ENCODE data around the gene TTLL4. TPM values are rescaled to one million over a fixed set of nuclear protein-coding genes. Genes with fewer than 3 reads are reported as not detected.

The TTLL4 gene
- 10 to 100 TPM; 22.3 to 36.3 TPM for total RNA-seq
- polyA plus RNA-seq, result 10 to 100 TPM in 1 of 2 donors, 1 to 10 TPM in 1; 1.9 to 28.8 TPM
- long read RNA-seq, donor 1, full-length matches to known transcripts, result 4 of 11 reads
- long read RNA-seq, donor 1, partial matches to known transcripts, result 2 of 11 reads
- long read RNA-seq, donor 1, other reads (novel, unspliced or antisense), result 5 of 11 reads
- long read RNA-seq, donor 2, full-length matches to known transcripts, result 3 of 11 reads
- long read RNA-seq, donor 2, partial matches to known transcripts, result 4 of 11 reads
- long read RNA-seq, donor 2, other reads (novel, unspliced or antisense), result 4 of 11 reads

GRCh38 chr2:218710687-218711549 is at the start of gene TTLL4:
TSS of gene TTLL4 (plus strand) at chr2:218710835. CDS start at chr2:218737677, 26,842 bp downstream.
- Histone ChIP-seq H3K36me3 (ENCODE audit: control insufficient read depth in 1 of 2, insufficient read depth in 2 of 2, low read length in 1 of 2) (no peaks in the 10 kb centered on the region), H3K9me3 (ENCODE audit: control insufficient read depth, low read length) (no peaks in the 10 kb centered on the region)
- intact Hi-C loops (cut with DNase I), result loop anchor here (1.0 to 5.0 kb wide), 3 partner anchors 96 to 136 kb away; no protein-coding TSS in a partner anchor

GRCh38 chr2:218662377-218662776 is 48.3 kb upstream of the TTLL4 start:
- WGBS, 2 donors, result 78 to 79% methylated on average over 7 of the region's 7 CpGs
- peaks cover 4 to 26% of the 10 kb centered on the region in 2 donors for H3K36me3 ChIP-seq (ENCODE audit: control insufficient read depth in 1 of 2, insufficient read depth in 2 of 2, low read length in 1 of 2)
- intact Hi-C loops (cut with DNase I), result no loop called here

More at GRCh38 chr2:218710687-218711549, at the start of gene TTLL4:
- H3K27me3 ChIP-seq (ENCODE audit: control insufficient read depth in 1 of 2, insufficient read depth in 2 of 2, low read length in 1 of 2), result no peaks in the 10 kb centered on the region
- peak; percentile 100 for ATAC-seq (ENCODE audit: low FRiP score)
- no peaks in the 10 kb centered on the region for H3K4me1 ChIP-seq (ENCODE audit: control insufficient read depth in 1 of 2, insufficient read depth in 2 of 2, low read length in 2 of 2)
- peak within 1 kb of the TSS in 1 of 2 donors; percentile 14 for H3K27ac ChIP-seq (ENCODE audit: low read depth in 1 of 2, low read length in 2 of 2)
- H3K4me3 ChIP-seq (ENCODE audit: low read length in 2 of 2), result peak within 1 kb of the TSS; percentile 13 to 45
- 0 to 1% methylated on average over 55 to 74 of the region's 74 CpGs for WGBS, 2 donors
- peak; percentile 99 to 100 for DNase-seq

DNA sequence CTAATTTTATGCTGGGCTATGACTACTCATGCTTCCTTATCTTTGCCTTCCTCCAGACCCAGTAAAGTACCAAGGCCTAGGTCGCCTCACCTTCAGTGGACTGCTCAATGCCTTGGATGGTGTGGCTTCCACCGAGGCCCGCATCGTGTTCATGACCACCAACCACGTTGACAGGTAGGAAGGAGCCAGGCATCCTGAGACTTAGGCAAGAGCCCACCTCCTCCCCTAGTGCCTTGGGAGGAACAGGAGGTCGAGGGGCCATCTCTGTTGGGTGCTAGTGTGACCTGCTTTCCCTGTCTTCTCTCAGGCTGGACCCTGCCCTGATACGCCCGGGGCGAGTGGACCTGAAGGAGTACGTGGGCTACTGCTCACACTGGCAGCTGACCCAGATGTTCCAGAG is 47.8 kb upstream of the TTLL4 start:
- intact Hi-C loops (cut with DNase I), result no loop called here
- no peak for ATAC-seq (ENCODE audit: low FRiP score)
- Histone ChIP-seq H3K9me3 (ENCODE audit: control insufficient read depth, low read length) (no peaks in the 10 kb centered on the region), H3K27ac (ENCODE audit: low read depth in 1 of 2, low read length in 2 of 2) (no peak overlapping the region), H3K4me3 (ENCODE audit: low read length in 2 of 2) (no peak overlapping the region), H3K36me3 (ENCODE audit: control insufficient read depth in 1 of 2, insufficient read depth in 2 of 2, low read length in 1 of 2) (peaks cover 4 to 28% of the 10 kb centered on the region in 2 donors), H3K27me3 (ENCODE audit: control insufficient read depth in 1 of 2, insufficient read depth in 2 of 2, low read length in 1 of 2) (no peaks in the 10 kb centered on the region), H3K4me1 (ENCODE audit: control insufficient read depth in 1 of 2, insufficient read depth in 2 of 2, low read length in 2 of 2) (no peaks in the 10 kb centered on the region)
- no peak for DNase-seq
- WGBS, 2 donors, result 87 to 88% methylated on average over 10 of the region's 10 CpGs

More at GRCh38 chr2:218662377-218662776, 48.3 kb upstream of the TTLL4 start:
- Histone ChIP-seq H3K27ac (ENCODE audit: low read depth in 1 of 2, low read length in 2 of 2) (no peak overlapping the region), H3K9me3 (ENCODE audit: control insufficient read depth, low read length) (no peaks in the 10 kb centered on the region), H3K4me1 (ENCODE audit: control insufficient read depth in 1 of 2, insufficient read depth in 2 of 2, low read length in 2 of 2) (no peaks in the 10 kb centered on the region), H3K4me3 (ENCODE audit: low read length in 2 of 2) (no peak overlapping the region), H3K27me3 (ENCODE audit: control insufficient read depth in 1 of 2, insufficient read depth in 2 of 2, low read length in 1 of 2) (no peaks in the 10 kb centered on the region)
- DNase-seq (no peak), ATAC-seq (ENCODE audit: low FRiP score) (no peak)

GRCh38 chr2:218663901-218664300 is 46.7 kb upstream of the TTLL4 start:
- H3K4me3 ChIP-seq (ENCODE audit: low read length in 2 of 2), result no peak overlapping the region
- WGBS, 2 donors, result 85 to 86% methylated on average over 14 to 15 of the region's 15 CpGs

DNA sequence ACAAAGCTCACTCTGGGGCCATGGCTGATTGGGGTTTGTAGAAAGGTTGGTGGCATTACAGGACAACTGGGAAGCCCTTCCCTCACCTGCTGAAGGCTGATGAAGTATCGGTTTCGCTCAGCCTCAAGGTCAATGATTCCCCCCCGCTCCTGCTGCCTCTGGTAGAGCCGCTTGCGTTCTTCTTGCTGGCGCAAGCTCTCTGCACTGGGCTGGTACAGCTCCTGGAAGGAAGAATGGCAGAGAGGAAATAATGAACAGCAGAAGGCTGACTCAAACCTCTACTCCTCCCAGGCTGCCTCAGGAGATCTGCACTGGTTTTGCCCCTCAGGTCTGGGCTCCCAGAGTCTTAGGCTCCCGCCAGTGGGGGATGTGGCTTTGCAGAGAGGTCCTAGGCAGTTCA is 46.0 kb upstream of the TTLL4 start:
- WGBS, 2 donors, result 94% methylated on average over 7 of the region's 7 CpGs
- DNase-seq, result no peak
- ATAC-seq (ENCODE audit: low FRiP score), result no peak
- intact Hi-C loops (cut with DNase I), result no loop called here
- peaks cover 4 to 29% of the 10 kb centered on the region in 2 donors for H3K36me3 ChIP-seq (ENCODE audit: control insufficient read depth in 1 of 2, insufficient read depth in 2 of 2, low read length in 1 of 2)
- no peak overlapping the region for H3K27ac ChIP-seq (ENCODE audit: low read depth in 1 of 2, low read length in 2 of 2)
- no peaks in the 10 kb centered on the region for H3K4me1 ChIP-seq (ENCODE audit: control insufficient read depth in 1 of 2, insufficient read depth in 2 of 2, low read length in 2 of 2)
- H3K9me3 ChIP-seq (ENCODE audit: control insufficient read depth, low read length), result no peaks in the 10 kb centered on the region
- no peak overlapping the region for H3K4me3 ChIP-seq (ENCODE audit: low read length in 2 of 2)
- no peaks in the 10 kb centered on the region for H3K27me3 ChIP-seq (ENCODE audit: control insufficient read depth in 1 of 2, insufficient read depth in 2 of 2, low read length in 1 of 2)

More at GRCh38 chr2:218663901-218664300, 46.7 kb upstream of the TTLL4 start:
- no peaks in the 10 kb centered on the region for H3K9me3 ChIP-seq (ENCODE audit: control insufficient read depth, low read length)
- intact Hi-C loops (cut with DNase I), result no loop called here
- DNase-seq (no peak), ATAC-seq (ENCODE audit: low FRiP score) (no peak)
- no peak overlapping the region for H3K27ac ChIP-seq (ENCODE audit: low read depth in 1 of 2, low read length in 2 of 2)
- peaks cover 4 to 29% of the 10 kb centered on the region in 2 donors for H3K36me3 ChIP-seq (ENCODE audit: control insufficient read depth in 1 of 2, insufficient read depth in 2 of 2, low read length in 1 of 2)
- no peaks in the 10 kb centered on the region for H3K27me3 ChIP-seq (ENCODE audit: control insufficient read depth in 1 of 2, insufficient read depth in 2 of 2, low read length in 1 of 2)
- H3K4me1 ChIP-seq (ENCODE audit: control insufficient read depth in 1 of 2, insufficient read depth in 2 of 2, low read length in 2 of 2), result no peaks in the 10 kb centered on the region

GRCh38 chr2:218671097-218671653 is 39.5 kb upstream of the TTLL4 start:
- DNase-seq (no peak), ATAC-seq (ENCODE audit: low FRiP score) (no peak)
- peak overlapping the region in 1 of 2 donors; percentile 58 for H3K27ac ChIP-seq (ENCODE audit: low read depth in 1 of 2, low read length in 2 of 2)
- H3K4me1 ChIP-seq (ENCODE audit: control insufficient read depth in 1 of 2, insufficient read depth in 2 of 2, low read length in 2 of 2), result no peaks in the 10 kb centered on the region
- H3K9me3 ChIP-seq (ENCODE audit: control insufficient read depth, low read length), result no peaks in the 10 kb centered on the region
- peak overlapping the region; percentile 38 to 83 for H3K4me3 ChIP-seq (ENCODE audit: low read length in 2 of 2)
- intact Hi-C loops (cut with DNase I), result no loop called here
- WGBS, 2 donors, result 37 to 43% methylated on average over 12 of the region's 12 CpGs
- peaks cover 0 to 6% of the 10 kb centered on the region in 2 donors for H3K36me3 ChIP-seq (ENCODE audit: control insufficient read depth in 1 of 2, insufficient read depth in 2 of 2, low read length in 1 of 2)
- H3K27me3 ChIP-seq (ENCODE audit: control insufficient read depth in 1 of 2, insufficient read depth in 2 of 2, low read length in 1 of 2), result no peaks in the 10 kb centered on the region

GRCh38 chr2:218671654-218672566 is 38.7 kb upstream of the TTLL4 start, which contains the start of the genes RNF25 and STK36:
TSS of gene RNF25 (minus strand) at chr2:218672002. CDS start at chr2:218671970, 32 bp downstream.
TSS of gene STK36 (plus strand) at chr2:218672086. CDS start at chr2:218672830, 744 bp downstream.
- ATAC-seq (ENCODE audit: low FRiP score) (peak; percentile 95), DNase-seq (peak; percentile 90 to 94)
- H3K4me1 ChIP-seq (ENCODE audit: control insufficient read depth in 1 of 2, insufficient read depth in 2 of 2, low read length in 2 of 2), result no peaks in the 10 kb centered on the region
- peak within 1 kb of the TSS in 1 of 2 donors; percentile 58 for H3K27ac ChIP-seq (ENCODE audit: low read depth in 1 of 2, low read length in 2 of 2)
- peak within 1 kb of the TSS; percentile 38 to 83 for H3K4me3 ChIP-seq (ENCODE audit: low read length in 2 of 2)
- peaks cover 0 to 6% of the 10 kb centered on the region in 2 donors for H3K36me3 ChIP-seq (ENCODE audit: control insufficient read depth in 1 of 2, insufficient read depth in 2 of 2, low read length in 1 of 2)
- 0 to 1% methylated on average over 49 of the region's 49 CpGs for WGBS, 2 donors
- no peaks in the 10 kb centered on the region for H3K9me3 ChIP-seq (ENCODE audit: control insufficient read depth, low read length)
- no peaks in the 10 kb centered on the region for H3K27me3 ChIP-seq (ENCODE audit: control insufficient read depth in 1 of 2, insufficient read depth in 2 of 2, low read length in 1 of 2)
- intact Hi-C loops (cut with DNase I), result no loop called here

All from aorta (tissue), 5 donors.